Fibroblast of peridontal ligament (primary cell): ENCODE measurements around the gene NELFA.
A peak's percentile ranks its signal among the peaks of the same experiment; 100 is the strongest.
"Not testable (repeated sequence)": the region's sequence is repeated elsewhere in the genome, so short reads cannot be mapped to it uniquely, and the experiment has no call there.

Experiments
- DNase-seq: peaks from one replicate; pipeline ENCODE4 v3.0.0-alpha.2; 2010; ENCODE audit errors: extremely low read depth

NELFA gene

DNA sequence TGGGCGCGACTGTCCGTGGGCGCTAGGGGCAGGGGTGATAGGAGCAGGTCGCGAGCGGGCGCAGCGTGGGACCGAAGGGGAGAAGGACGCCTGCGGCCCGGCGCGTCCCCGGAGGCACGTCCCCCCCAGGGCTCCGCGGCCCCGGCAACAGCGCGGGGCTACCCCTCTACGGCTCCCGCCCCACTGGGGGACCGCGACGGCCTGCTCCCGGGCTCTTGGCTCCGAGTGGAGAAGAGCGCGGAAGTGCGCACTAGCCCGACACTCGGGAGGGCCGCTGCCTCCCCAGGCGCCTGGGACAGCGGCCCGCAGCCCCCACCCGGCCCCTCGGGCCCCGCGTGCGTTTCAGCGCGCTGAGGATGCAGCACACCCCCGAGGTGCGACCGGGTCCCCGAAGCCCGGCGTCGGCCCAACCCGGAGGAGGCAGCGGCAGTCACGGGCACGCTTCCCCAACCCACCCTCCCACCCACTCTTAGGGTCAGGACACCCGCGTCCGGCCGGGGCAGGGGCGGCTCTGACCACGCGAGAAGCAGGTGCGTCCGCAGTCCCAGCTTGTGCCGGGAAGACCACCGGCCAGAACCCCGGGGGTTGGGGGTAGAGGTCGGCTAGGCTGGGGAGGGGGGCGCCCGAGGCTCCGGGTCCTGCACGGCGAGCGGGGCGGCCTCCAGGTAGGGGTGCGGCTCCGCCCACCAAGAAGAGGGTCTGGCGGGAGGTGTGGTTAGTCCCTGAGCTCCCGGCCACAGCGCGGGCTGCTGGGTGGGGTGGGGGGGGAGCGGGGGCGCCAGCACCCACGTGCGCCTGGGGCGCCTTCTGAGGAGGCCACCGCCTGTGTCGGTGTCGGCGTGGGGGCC lies 31.8 kb upstream of the NELFA start:
- DNase-seq, result no peak

DNA sequence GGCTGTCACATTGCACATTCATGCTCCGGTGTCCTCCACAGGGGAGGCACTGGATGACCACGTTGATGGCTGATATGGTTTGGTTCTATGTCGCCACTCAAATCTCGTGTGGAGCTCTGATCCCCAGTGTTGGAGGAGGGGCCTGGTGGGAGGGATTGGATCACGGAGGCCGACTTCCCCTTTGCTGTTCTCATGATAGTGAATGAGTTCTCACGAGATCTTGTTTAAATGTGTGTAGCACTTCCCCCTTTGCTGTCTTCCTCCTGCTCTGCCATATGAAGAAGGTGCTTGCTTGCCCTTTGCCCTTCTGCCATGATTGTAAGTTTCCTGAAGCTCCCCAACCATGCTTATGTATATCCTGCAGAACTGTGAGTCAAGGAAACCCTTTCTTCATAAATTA lies 28.1 kb upstream of the NELFA start:
- DNase-seq, result no peak

DNA sequence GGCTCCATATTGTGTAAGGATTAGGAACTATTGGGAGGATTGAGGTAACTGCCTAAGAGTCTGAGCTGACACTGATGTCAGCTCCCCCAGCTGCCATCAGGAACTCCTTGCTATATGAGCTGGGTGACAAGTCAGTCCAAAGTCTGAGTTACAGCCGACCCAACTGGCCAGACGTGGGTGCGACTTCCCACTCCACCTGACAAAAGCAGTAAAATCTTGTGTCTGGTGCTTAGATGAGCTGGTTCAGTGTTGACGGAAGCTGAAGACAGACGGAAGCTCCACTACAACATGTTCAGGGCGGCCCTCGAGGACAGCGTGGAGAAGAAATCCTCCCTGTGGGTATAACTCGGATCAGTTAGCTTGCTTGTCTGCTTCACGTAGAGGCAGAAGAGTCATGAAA lies 27.6 kb upstream of the NELFA start:
- no peak for DNase-seq

DNA sequence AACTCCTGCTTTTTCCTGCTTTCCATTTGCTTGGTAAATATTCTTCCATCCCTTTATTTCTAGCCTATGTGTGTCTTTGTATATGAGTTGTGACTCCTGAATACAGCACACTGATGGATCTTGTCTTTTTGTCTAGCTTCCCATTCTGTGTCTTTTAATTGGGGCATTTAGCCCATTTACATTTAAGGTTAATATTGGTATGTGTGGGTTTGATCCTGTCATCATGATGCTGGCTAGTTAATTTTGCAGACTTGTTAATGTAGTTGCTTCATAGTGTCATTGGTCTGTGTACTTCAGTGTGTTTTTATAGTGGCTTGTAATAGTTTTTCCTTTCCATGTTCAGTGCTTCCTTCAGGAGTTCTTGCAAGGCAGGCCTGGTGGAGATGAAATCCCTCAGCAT lies 22.4 kb upstream of the NELFA start:
- DNase-seq, result not testable (repeated sequence)

DNA sequence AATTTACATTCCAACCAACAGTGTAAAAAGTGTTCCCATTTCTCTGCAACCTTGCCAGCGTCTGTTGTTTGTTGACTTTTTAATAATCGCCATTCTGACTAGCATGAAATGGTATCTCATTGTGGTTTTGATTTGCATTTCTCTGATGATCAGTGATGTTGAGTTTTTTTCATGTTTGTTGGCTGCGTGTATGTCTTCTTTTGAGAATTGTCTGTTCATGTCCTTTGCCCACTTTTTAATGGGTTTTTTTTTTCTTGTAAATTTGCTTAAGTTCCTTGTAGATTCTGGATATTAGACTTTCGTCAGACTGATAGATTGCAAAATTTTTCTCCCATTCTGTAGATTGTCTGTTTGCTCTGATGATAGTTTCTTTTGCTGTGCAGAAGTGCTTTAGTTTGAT lies 18.3 kb upstream of the NELFA start:
- DNase-seq, result not testable (repeated sequence)

DNA sequence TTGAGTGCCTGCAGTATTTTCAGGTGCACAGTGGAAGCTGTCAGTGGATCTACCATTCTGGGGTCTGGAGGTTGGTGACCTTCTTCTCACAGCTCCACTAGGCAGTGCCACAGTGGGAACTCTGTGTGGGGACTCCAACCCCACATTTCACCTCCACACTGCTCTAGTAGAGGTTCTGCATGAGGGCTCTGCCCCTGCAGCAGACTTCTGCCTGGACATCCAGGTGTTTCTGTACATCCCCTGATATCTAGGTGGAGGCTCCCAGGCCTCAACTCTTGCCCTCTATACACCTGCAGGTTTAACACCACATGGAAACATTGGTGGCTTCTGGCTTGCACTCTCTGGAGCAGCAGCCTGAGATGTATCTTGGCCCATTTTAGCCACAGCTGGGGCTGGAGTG lies 17.0 kb upstream of the NELFA start:
- DNase-seq, result no peak

DNA sequence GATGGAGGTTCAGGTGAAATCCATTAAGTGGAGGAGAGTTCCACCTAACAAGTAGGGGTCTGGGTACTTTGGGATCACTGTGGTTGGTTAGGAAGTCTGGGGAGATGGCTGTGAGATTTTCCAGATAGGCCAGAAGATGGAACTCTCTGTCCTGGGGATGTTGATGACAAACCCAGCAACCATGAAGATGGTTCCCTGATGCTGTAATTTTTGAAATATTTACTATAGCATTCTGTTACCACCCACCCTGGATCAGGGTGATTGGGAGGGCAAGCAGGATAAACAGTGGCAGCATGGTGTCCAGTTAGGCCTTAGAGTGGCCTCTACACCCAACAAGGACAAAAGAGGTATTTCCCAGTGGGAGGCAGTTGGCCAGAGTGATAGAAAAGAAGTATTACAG lies 15.9 kb upstream of the NELFA start:
- no peak for DNase-seq

DNA sequence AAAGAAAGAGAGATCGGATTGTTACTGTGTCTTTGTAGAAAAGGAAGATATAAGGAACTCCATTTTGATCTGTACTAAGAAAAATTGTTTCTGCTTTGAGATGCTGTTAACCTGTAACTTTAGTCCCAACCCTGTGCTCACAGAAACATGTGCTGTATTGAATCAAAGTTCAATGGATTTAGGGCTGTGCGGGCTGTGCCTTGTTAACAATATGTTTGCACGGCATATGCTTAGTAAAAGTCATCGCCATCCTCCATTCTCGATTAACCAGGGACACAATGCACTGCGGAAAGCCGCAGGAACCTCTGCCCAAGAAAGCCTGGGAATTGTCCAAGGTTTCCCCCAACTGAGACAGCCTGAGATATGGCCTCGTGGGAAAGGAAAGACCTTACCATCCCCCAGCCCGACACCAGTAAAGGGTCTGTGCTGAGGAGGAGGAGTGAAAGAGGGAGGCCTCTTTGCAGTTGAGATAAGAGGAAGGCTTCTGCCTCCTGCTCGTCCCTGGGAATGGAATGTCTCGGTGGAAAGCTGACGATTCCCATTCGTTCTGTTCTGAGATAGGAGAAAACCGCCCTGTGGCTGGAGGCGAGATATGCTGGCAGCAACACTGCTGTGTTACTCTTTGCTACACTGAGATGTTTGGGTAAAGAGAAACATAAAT lies 12.7 kb upstream of the NELFA start:
- not testable (repeated sequence) for DNase-seq

DNA sequence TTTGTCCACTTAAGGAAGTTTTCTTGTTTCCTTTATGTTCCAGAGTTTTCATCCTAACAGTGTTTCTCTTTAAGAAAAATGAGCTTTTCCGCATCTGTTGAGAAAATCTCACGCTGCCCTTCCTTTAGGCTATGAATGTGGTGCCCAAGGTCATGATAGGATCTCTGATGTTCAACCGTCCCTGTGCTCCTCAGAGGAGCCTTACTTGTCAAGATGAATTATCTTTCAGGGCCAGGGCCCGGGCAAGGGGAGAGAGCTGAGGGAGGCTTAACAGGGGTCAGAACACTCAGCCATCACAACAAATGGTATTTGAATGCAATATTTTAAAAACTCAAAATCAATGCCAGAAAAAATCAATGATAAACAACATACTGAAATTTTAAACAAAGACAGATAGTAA lies 6.2 kb upstream of the NELFA start:
- no peak for DNase-seq

DNA sequence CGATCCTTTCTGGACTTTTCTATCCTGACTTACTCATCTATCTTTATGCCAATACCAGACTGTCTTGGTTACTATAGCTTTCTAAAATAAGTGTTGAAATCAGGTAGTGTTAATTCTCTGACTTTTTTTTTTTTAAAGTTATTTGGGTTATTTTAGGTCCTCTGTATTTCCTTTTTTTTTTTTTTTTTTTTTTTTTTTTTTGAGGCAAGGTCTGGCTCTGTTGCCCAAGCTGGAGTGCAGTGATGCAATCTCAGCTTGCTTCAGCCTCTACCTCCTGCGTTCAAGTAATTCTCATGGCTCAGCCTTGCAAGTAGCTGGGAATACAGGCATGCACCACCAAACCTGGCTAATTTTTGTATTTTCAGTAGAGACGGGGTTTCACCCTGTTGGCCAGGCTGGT lies 2.8 kb upstream of the NELFA start:
- no peak for DNase-seq

DNA sequence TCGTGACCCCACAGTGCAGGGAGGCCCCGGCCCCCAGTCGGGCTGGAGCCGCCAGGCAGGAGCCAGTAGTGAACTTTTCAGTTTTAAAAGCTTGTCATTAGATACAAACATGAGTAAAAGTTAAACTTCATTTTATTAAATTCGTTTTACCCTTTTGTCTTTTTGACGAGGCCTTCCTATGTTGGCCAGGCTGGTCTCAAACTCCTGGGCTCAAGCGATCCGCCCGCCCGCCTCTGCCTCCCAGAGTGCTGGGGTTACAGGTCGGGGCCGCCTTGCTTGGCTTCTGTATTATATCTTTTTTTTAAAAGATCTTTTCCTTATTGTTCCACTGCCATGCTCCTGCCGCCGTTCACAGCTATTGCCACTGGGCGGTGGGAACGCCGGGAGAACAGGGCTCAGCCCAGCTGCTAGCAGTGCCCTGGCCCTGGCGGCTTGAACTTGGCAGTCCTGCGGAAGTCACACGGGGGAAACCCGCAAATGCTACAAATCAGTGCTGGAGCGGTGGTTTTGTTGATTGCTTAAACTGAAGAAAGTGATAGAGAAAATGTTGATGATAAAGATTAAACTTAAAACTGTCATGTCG lies 968 bp upstream of the NELFA start:
- peak; percentile 47 for DNase-seq

DNA sequence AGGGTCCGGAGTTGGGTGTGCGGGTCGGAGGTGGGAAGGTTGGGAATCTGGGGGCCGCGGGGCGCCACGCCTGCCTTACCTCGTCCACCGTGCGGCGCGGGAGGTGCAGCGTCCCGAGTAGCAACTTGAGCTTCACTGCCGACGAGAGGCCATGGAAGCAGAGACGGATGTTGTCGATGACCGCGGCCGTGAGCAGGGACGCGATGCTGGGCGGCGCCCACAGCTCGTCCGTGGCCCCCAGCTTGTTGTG lies 178 bp downstream of the NELFA start:
- no peak for DNase-seq

DNA sequence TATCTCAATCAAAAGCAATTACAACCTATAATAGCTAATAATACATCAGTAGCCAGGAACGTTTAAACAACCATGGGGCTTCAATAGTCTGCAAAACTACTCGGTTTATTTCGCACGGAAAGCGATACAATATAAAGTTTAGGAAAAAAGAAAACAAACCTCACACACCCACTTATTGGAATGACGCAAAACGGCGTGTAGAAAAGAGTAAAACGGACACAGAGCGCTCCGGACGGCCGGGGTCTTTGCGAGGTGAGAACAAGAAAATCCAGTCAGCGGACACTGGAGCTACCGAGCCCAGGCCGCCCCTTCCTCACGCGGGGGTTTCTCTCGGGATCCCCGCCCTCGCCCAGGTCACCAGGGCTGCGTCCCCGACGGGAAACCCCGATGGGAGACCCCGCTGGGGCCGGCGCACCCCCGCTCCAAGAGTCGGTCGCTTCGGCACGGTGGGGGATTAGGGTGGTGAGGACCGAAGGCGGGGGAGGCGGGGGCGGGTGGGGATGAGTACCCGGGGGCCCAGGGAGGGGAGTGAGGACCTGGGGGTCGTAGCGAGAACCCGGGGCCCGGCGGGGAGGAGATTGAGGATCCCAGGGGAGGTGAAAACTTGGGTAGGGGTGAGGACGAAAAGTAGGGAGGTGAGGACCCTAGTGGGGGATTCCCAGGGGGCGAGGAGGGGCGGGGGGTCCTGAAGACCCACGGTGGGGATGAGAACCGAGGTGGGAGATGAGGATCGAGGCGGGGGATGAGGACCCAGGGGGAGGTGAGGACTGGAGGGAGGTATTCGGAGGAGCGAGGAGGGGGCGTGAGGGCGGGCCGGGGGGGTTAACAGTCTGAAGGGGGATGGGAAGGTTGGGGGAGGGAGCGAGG lies 737 bp downstream of the NELFA start:
- peak; percentile 11 for DNase-seq

DNA sequence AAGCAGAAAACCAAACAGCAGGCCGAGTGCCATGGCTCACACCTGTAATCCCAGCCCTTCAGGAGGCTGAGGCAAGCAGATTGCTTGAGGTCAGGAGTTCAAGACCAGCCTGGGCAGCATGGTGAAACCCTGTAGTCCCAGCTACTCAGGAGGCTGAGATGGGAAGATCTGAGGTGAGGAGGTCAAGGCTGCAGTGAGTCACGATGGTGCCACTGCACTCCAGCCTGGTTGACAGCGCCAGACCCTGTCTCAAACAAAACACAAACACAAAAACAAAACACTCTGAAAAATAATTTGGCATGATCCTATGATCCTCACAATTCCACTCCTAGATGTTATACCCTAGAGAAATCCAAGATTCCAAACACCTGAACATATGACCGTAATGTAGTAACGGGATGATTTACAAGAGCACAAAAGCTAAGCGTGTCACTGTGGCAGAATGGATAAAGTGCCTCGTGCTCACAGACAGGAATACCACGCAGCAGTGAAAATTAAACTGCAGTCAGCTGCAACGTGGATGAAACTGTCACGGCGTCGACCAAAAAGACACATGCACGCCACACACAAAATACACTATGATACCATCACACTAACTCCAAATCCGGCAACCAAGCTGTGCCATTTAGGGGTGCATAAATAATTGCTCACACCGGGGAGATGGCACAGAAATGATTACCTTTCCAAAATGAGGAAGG lies 1.7 kb downstream of the NELFA start:
- no peak for DNase-seq

DNA sequence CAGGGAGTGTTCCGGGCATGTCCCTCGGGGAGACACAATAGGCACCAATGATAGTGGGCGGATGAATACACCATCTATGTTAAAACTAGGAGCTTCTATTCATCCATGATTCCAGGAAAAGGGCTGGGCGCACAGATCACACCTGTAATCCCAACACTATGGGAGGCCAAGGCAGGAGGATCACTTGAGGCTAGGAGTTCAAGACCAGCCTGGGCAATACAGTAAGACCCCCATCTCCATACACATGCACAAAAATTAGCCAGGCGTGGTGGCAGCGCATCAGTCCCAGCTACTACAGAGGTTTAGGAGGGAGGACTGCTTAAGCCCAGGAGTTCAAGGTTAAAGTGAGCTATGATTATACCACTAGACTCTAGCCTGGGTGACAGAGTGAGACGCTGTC lies 2.4 kb downstream of the NELFA start:
- no peak for DNase-seq

DNA sequence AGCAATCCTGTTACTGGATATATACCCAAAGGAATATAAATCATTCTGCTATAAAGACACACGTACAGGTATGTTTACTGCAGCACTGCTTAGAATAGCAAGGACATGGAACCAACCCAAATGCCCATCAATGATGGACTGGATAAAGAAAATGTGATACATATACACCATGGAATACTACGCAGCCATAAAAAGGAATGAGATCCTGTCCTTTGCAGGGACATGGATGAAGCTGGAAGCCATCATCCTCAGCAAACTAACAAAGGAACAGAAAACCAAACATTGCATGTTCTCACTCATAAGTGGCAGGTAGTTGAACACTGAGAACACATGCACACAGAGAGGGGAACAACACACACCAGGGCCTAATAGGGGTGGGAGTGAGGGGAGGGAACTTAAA lies 5.4 kb downstream of the NELFA start:
- DNase-seq, result not testable (repeated sequence)

DNA sequence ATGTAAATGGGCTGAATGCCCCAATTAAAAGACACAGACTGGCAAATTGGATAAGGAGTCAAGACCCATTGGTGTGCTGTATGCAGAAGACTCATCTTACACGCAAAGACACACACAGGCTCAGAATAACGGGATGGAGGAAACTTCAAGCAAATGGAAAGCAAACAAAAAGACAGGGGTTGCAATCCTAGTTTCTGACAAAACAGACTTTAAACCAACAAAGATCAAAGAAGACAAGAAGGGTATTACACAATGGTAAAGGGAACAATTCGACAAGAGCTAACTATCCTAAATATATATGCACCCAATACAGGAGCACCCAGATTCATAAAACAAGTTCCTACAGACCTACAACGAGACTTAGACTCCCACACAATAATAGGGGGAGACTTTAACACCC lies 9.5 kb downstream of the NELFA start:
- not testable (repeated sequence) for DNase-seq

DNA sequence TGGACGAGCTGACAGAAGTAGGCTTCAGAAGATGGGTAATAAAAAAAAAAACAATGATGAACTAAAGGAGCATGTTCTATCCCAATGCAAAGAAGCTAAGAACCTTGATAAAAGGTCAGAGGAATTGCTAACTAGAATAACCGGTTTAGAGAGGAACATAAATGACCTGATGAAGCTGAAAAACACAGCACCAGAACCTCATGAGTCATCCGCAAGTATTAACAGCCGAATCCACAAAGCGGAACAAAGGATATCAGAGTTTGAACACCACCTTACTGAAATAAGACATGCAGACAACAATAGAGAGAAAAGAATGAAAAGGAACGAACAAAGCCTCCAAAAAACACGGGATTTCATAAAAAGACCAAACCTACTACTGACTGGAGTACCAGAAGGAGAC lies 10.5 kb downstream of the NELFA start:
- DNase-seq, result no peak

DNA sequence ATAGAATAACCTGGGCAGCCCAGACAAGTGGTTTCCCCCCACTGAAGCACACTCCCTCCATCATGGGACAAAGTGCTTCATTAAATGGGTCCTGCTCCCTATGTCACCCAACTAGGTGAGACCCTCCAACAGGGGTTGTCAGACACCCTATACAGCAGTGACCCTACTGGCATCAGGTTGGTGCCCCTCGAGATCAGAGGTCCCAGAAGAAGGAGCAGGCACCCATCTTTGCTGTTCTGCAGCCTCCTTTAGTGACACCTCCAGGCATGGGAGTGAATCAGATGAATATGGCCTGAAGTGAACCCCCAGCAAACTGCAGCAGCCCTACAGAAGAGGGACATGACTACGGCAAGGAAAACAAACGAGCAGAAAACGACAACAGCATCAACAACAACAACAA lies 11.1 kb downstream of the NELFA start:
- no peak for DNase-seq

DNA sequence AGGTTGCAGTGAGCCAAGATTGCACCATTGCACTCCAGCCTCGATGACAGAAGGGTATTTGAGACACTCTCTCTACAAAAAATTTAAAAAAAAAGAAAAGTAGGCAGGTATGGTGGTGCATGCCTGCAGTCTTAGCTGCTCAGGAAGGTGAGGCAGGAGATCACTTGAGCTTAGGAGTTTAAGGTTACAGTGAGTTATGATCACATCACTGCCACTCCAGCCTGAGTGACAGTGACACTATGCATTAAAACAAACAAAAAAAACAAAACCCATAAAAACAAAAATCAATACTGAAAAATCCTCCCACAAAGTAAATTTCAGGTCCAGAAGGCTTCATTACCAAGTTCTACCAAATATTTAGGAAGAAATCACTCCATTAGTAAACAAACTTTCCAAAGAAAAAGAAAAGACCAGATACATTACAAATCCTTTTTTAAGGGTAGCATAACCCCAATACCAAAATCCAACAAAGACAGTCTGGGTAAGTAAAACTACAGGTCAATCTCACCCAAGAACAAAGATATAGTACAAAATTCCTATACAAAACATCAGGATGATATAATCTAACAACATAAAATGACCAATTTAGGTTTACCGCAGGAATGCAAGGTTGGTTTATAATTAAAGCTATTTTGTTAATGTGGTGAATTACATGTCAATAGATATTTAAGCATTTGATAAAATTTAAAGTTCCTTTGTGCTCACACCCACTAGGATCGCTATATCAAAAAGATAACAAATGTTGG lies 11.7 kb downstream of the NELFA start:
- no peak for DNase-seq

DNA sequence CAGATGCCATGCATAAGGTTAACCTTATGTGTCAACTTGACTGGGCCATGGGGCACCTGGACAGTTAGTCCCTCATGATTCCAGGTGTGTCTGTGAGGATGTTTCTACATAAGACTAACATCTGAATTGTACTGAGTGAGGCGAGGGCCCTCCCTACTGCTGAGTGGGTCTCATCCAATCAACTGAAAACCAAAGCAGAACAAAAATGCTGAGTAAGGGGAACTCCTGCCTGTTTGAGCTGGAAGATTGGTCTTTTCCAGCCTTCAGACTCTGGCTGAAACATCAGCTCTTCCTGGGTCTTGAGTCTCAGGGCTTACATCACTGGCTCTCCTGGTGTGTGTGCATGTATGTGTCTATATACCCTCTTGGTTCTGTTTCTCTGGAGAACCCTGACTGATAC lies 13.8 kb downstream of the NELFA start:
- DNase-seq, result no peak
